Activated effector memory CD4-positive, alpha-beta T cell treated with Interleukin-2 at 50 U/mL for 16 hours (primary cell): ENCODE data around the gene TOGARAM2.
"Not testable (repeated sequence)": the region's sequence is repeated elsewhere in the genome, so short reads cannot be mapped to it uniquely, and the experiment has no call there.

ENCODE experiments used
- DNase-seq: peaks from one replicate; pipeline ENCODE4 v3.0.0-alpha.2; 2020

The TOGARAM2 gene

DNA sequence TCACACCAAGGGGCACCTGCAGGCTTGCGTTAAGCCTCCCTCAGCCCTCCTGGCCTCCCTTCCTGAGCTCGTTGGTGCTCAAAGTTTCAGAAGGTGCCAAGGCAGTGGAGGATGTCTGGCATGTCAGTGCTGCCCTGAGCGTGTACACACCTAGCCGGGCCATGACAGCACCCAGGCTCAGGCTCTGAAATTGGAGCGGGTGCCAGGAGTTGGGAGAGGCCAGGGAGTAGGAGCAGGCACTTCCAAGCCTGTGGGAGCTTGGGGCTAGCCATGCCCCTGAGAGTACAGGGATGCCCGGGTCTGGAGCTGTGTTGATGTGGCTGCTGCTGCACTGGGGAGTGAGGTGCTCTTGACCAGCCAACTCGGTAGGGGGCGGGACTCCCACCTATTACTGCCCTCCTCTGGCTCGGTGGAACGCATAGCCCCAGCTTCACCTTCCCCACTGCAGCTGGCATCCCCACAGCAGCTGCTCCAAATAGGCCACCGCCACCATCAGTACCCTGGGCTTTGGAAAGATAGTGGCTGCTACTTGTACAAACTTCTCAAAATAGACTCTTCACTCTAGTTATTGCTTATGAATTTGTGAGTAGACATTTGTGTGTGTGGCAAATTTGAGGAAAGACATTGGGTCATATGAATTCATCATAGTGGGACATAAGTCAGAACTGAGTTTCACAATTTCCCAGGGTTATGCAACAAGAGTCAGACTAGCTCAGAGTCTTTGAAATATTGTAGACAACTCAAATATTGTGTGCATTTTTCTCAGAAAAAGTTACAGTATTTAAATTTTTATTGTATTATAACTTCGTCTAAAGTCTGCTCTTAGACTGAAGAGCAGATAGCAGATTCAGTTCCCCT, 100.0 kb downstream of the TOGARAM2 start:
- DNase-seq, result no peak

GRCh38 chr2:29082804-29083495, 101.9 kb downstream of the TOGARAM2 start:
- no peak for DNase-seq

GRCh38 chr2:29084554-29084953, 103.5 kb downstream of the TOGARAM2 start:
- DNase-seq, result no peak

DNA sequence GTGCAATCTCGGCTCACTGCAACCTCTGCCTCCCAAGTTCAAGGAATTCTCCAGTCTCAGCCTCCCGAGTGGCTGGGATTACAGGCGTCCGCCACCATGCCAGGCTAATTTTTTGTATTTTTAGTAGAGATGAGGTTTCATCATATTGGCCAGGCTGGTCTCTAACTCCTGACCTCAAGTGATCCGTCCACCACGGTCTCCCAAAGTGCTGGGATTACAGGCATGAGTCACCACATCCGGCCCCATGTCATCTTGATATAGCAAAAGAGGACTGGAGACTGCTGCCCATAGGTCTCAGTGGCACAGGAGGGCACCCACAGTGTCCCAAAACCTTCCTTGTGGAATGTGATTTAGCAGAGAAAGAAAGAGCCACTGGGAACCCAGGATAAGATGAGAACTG, 109.2 kb downstream of the TOGARAM2 start:
- not testable (repeated sequence) for DNase-seq

- no peak for DNase-seq
These were observed 115.9 kb downstream of the TOGARAM2 start for GRCh38 chr2:29096969-29097368.

- no peak for DNase-seq
These were observed 116.5 kb downstream of the TOGARAM2 start for GRCh38 chr2:29097569-29097968.

- no peak for DNase-seq
These were observed 119.5 kb downstream of the TOGARAM2 start for GRCh38 chr2:29100564-29100963.
